Loucy (cell line): ENCODE measurements around the gene TEX10.

Experiments
- CTCF ChIP-seq: fragments of 200-600 bp; sonication (generic); conservative IDR thresholded peaks from 2 replicates; pipeline ENCODE4 v1.5.1; 2014; ENCODE audit warnings: mild to moderate bottlenecking, antibody characterized with exemption, low read length
- EZH2phosphoT487 ChIP-seq: fragments of 200-600 bp; IDR thresholded peaks from 2 replicates; pipeline ENCODE4 v1.6.1; 2018; ENCODE audit warnings: antibody characterized with exemption, mild to moderate bottlenecking, moderate library complexity, borderline replicate concordance

GRCh38 chr9:100352727-100353505, at the start of gene TEX10:
- no peak for TF ChIP-seq CTCF
- TF ChIP-seq EZH2phosphoT487: no peak
